Thyroid gland (tissue), 4 donors: Measurements from ENCODE around the gene PDGFC.

ENCODE experiments used
- CTCF ChIP-seq, 6 experiments: fragments of 200-600 bp in 3 of 6; fragments of 450-650 bp in 3 of 6; sonication (generic) in 3 of 6; IDR thresholded peaks; one replicate each; pipeline ENCODE4 v1.5.1; 2016 to 2019; ENCODE audit warnings: antibody characterized with exemption in 6 of 6, mild to moderate bottlenecking in 2 of 6, inconsistent platforms in 1 of 6, moderate library complexity in 1 of 6
- POLR2A ChIP-seq, 2 donors: fragments of 450-650 bp; IDR thresholded peaks; one replicate each; pipeline ENCODE4 v1.6.1; 2017; ENCODE audit warnings: antibody characterized with exemption in 2 of 2, mild to moderate bottlenecking in 2 of 2, moderate library complexity in 1 of 2

GRCh38 chr4:156945532-156945931 is 26.1 kb downstream of the PDGFC start:
- TF ChIP-seq CTCF (IDR thresholded peaks at IDR 0.05) (no peak), POLR2A (IDR thresholded peaks at IDR 0.05) (no peak)
